ENCODE measurements around the gene DLG2.

DLG2 gene

GRCh38 chr11:84247926-84248325 is 1379.2 kb downstream of the DLG2 start:
- Mint-ChIP-seq H3K27me3 (ENCODE audit: low read depth) (no peaks in the 10 kb centered on the region), H3K27ac (no peak overlapping the region), H3K4me1 (ENCODE audit: low read depth) (no peaks in the 10 kb centered on the region), H3K36me3 (ENCODE audit: low read depth) (no peaks in the 10 kb centered on the region), H3K9me3 (peaks cover 4% of the 10 kb centered on the region), H3K4me3 (no peak overlapping the region)
- DNase-seq (ENCODE audit: low spot score): no peak

GRCh38 chr11:84247129-84247528 is 1380.0 kb downstream of the DLG2 start:
- Mint-ChIP-seq H3K4me3 (no peak overlapping the region), H3K27me3 (ENCODE audit: low read depth) (no peaks in the 10 kb centered on the region), H3K27ac (no peak overlapping the region), H3K36me3 (ENCODE audit: low read depth) (no peaks in the 10 kb centered on the region), H3K9me3 (peaks cover 4% of the 10 kb centered on the region), H3K4me1 (ENCODE audit: low read depth) (no peaks in the 10 kb centered on the region)
- no peak for DNase-seq (ENCODE audit: low spot score)

GRCh38 chr11:84243629-84244263 is 1383.4 kb downstream of the DLG2 start:
- DNase-seq (ENCODE audit: low spot score): no peak
- no peaks in the 10 kb centered on the region for H3K27me3 Mint-ChIP-seq (ENCODE audit: low read depth)
- no peaks in the 10 kb centered on the region for H3K36me3 Mint-ChIP-seq (ENCODE audit: low read depth)
- no peak overlapping the region for H3K4me3 Mint-ChIP-seq
- H3K9me3 Mint-ChIP-seq: peaks cover 12% of the 10 kb centered on the region
- H3K4me1 Mint-ChIP-seq (ENCODE audit: low read depth): no peaks in the 10 kb centered on the region
- no peak overlapping the region for H3K27ac Mint-ChIP-seq

GRCh38 chr11:84241343-84242131 is 1385.6 kb downstream of the DLG2 start:
- Mint-ChIP-seq H3K27me3 (ENCODE audit: low read depth) (no peaks in the 10 kb centered on the region), H3K4me1 (ENCODE audit: low read depth) (no peaks in the 10 kb centered on the region), H3K4me3 (no peak overlapping the region), H3K36me3 (ENCODE audit: low read depth) (no peaks in the 10 kb centered on the region), H3K27ac (no peak overlapping the region), H3K9me3 (peaks cover 18% of the 10 kb centered on the region)
- no peak for DNase-seq (ENCODE audit: low spot score)

- Mint-ChIP-seq H3K36me3 (ENCODE audit: low read depth) (no peaks in the 10 kb centered on the region), H3K4me1 (ENCODE audit: low read depth) (no peaks in the 10 kb centered on the region)
Measured at GRCh38 chr11:84240847-84241246, 1386.3 kb downstream of the DLG2 start.

GRCh38 chr11:84236436-84236835 is 1390.7 kb downstream of the DLG2 start:
- Mint-ChIP-seq H3K4me3 (no peak overlapping the region), H3K27me3 (ENCODE audit: low read depth) (no peaks in the 10 kb centered on the region), H3K9me3 (peaks cover 15% of the 10 kb centered on the region), H3K27ac (no peak overlapping the region), H3K36me3 (ENCODE audit: low read depth) (no peaks in the 10 kb centered on the region), H3K4me1 (ENCODE audit: low read depth) (no peaks in the 10 kb centered on the region)
- no peak for DNase-seq (ENCODE audit: low spot score)

More at GRCh38 chr11:84240847-84241246, 1386.3 kb downstream of the DLG2 start:
- no peaks in the 10 kb centered on the region for H3K27me3 Mint-ChIP-seq (ENCODE audit: low read depth)
- no peak overlapping the region for H3K27ac Mint-ChIP-seq
- H3K4me3 Mint-ChIP-seq: no peak overlapping the region
- DNase-seq (ENCODE audit: low spot score): no peak
- peaks cover 18% of the 10 kb centered on the region for H3K9me3 Mint-ChIP-seq

GRCh38 chr11:84234462-84235202 is 1392.5 kb downstream of the DLG2 start:
- H3K4me1 Mint-ChIP-seq (ENCODE audit: low read depth): no peaks in the 10 kb centered on the region
- DNase-seq (ENCODE audit: low spot score): no peak
- no peak overlapping the region for H3K27ac Mint-ChIP-seq
- H3K36me3 Mint-ChIP-seq (ENCODE audit: low read depth): no peaks in the 10 kb centered on the region
- H3K9me3 Mint-ChIP-seq: peaks cover 15% of the 10 kb centered on the region
- H3K4me3 Mint-ChIP-seq: no peak overlapping the region
- no peaks in the 10 kb centered on the region for H3K27me3 Mint-ChIP-seq (ENCODE audit: low read depth)

- no peak for DNase-seq (ENCODE audit: low spot score)
- Mint-ChIP-seq H3K4me1 (ENCODE audit: low read depth) (no peaks in the 10 kb centered on the region), H3K27ac (no peak overlapping the region), H3K4me3 (no peak overlapping the region), H3K27me3 (ENCODE audit: low read depth) (no peaks in the 10 kb centered on the region), H3K9me3 (peaks cover 15% of the 10 kb centered on the region), H3K36me3 (ENCODE audit: low read depth) (no peaks in the 10 kb centered on the region)
Measured at GRCh38 chr11:84234011-84234410, 1393.1 kb downstream of the DLG2 start.

- Mint-ChIP-seq H3K36me3 (ENCODE audit: low read depth) (no peaks in the 10 kb centered on the region), H3K4me1 (ENCODE audit: low read depth) (no peaks in the 10 kb centered on the region), H3K9me3 (peaks cover 13% of the 10 kb centered on the region), H3K27me3 (ENCODE audit: low read depth) (no peaks in the 10 kb centered on the region), H3K4me3 (no peak overlapping the region), H3K27ac (no peak overlapping the region)
- no peak for DNase-seq (ENCODE audit: low spot score)
Measured at GRCh38 chr11:84232511-84232910, 1394.6 kb downstream of the DLG2 start.

- no peaks in the 10 kb centered on the region for H3K36me3 Mint-ChIP-seq (ENCODE audit: low read depth)
- H3K27me3 Mint-ChIP-seq (ENCODE audit: low read depth): no peaks in the 10 kb centered on the region
- H3K4me3 Mint-ChIP-seq: no peak overlapping the region
- H3K9me3 Mint-ChIP-seq: peaks cover 13% of the 10 kb centered on the region
- H3K4me1 Mint-ChIP-seq (ENCODE audit: low read depth): no peaks in the 10 kb centered on the region
- no peak overlapping the region for H3K27ac Mint-ChIP-seq
- DNase-seq (ENCODE audit: low spot score): no peak
Measured at GRCh38 chr11:84230402-84230801, 1396.7 kb downstream of the DLG2 start.

- Mint-ChIP-seq H3K27me3 (ENCODE audit: low read depth) (no peaks in the 10 kb centered on the region), H3K9me3 (peaks cover 13% of the 10 kb centered on the region), H3K36me3 (ENCODE audit: low read depth) (no peaks in the 10 kb centered on the region), H3K4me3 (no peak overlapping the region), H3K4me1 (ENCODE audit: low read depth) (no peaks in the 10 kb centered on the region), H3K27ac (no peak overlapping the region)
- DNase-seq (ENCODE audit: low spot score): no peak
Measured at GRCh38 chr11:84227970-84228665, 1399.0 kb downstream of the DLG2 start.

GRCh38 chr11:84224042-84224441 is 1403.1 kb downstream of the DLG2 start:
- Mint-ChIP-seq H3K36me3 (ENCODE audit: low read depth) (no peaks in the 10 kb centered on the region), H3K27me3 (ENCODE audit: low read depth) (no peaks in the 10 kb centered on the region), H3K27ac (no peak overlapping the region), H3K4me3 (no peak overlapping the region), H3K4me1 (ENCODE audit: low read depth) (no peaks in the 10 kb centered on the region), H3K9me3 (peaks cover 11% of the 10 kb centered on the region)
- no peak for DNase-seq (ENCODE audit: low spot score)

GRCh38 chr11:84218318-84218717 is 1408.8 kb downstream of the DLG2 start:
- Mint-ChIP-seq H3K4me1 (ENCODE audit: low read depth) (no peaks in the 10 kb centered on the region), H3K36me3 (ENCODE audit: low read depth) (no peaks in the 10 kb centered on the region), H3K9me3 (peaks cover 17% of the 10 kb centered on the region), H3K4me3 (no peak overlapping the region), H3K27ac (no peak overlapping the region), H3K27me3 (ENCODE audit: low read depth) (no peaks in the 10 kb centered on the region)
- no peak for DNase-seq (ENCODE audit: low spot score)

- no peaks in the 10 kb centered on the region for H3K36me3 Mint-ChIP-seq (ENCODE audit: low read depth)
Measured at GRCh38 chr11:84215672-84216071, 1411.5 kb downstream of the DLG2 start.

More at GRCh38 chr11:84215672-84216071, 1411.5 kb downstream of the DLG2 start:
- no peak for DNase-seq (ENCODE audit: low spot score)
- Mint-ChIP-seq H3K4me3 (no peak overlapping the region), H3K9me3 (peaks cover 17% of the 10 kb centered on the region), H3K27me3 (ENCODE audit: low read depth) (no peaks in the 10 kb centered on the region), H3K4me1 (ENCODE audit: low read depth) (no peaks in the 10 kb centered on the region), H3K27ac (no peak overlapping the region)

Measured in T-helper 2 cell treated with Interferon-gamma antibody and Interleukin-4, amounts not matched to agents 5 μg/mL and 100 μg/mL, for 36 hours (primary cell).